ENCODE measurements around the gene GALNT5.

- TF ChIP-seq CTCF (optimal IDR thresholded peaks at IDR 0.05 in 1 of 3, IDR thresholded peaks at IDR 0.05 in 1 of 3, conservative IDR thresholded peaks at IDR 0.05 in 1 of 3; ENCODE audit: extremely low read depth in 1 of 3, insufficient read depth in 2 of 3, low read length in 3 of 3) (no peak), EZH2 (IDR thresholded peaks at IDR 0.05; ENCODE audit: low read length) (no peak)
Observed at GRCh38 chr2:157261199-157261782, 3.8 kb downstream of the GALNT5 start.
